ENCODE measurements around the gene PLD6. TPM values are rescaled to one million over a fixed set of nuclear protein-coding genes. Genes with fewer than 3 reads are reported as not detected.
A peak's percentile ranks its signal among the peaks of the same experiment; 100 is the strongest.

The PLD6 gene
- total RNA-seq, 3 donors from 2014 or later (not counting 1 experiment from before 2014, with no cell fraction given): 0.45 to 1.7 (median 0.84) TPM

DNA sequence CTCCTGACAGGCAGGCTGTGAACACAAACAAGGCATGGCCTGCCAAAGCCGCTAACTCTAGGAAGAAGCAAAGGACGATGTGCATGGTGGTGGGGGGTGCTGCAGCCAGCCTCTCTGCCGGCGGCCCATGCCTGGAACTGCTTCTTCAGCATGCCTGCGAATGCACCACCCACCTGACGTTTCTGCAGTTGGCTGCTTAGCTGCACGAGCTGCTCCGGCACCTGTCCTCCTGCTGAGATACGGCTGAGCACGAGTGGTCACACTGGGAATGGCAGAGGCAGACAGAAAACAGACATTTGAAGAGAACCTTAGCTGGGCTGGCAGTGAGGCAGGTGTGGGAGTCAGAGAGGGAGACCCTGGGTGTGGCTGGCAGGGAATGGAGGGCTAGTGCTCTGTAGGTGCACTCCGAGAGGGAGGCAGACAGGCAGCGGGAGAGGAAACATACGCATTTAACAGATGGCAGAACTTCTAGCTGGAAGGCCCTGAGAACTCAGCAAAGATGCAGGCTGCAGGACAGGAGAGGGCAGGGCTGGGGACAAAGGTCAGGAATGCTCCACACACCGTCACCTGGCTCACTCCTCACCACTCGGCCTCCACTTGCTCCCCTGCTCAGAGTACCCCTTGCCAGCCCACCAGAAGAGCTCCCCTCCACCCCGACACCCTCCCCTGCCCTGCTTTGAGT lies 25.6 kb upstream of the PLD6 start:
- no peaks in the 10 kb centered on the region for H3K27me3 ChIP-seq (ENCODE audit: control insufficient read depth, insufficient read depth, low read length)
- H3K27ac ChIP-seq (ENCODE audit: low read length): no peak overlapping the region
- no peak for TF ChIP-seq CTCF (IDR thresholded peaks at IDR 0.05)
- no peak overlapping the region for H3K27ac Mint-ChIP-seq
- peaks cover 17% of the 10 kb centered on the region for H3K4me1 ChIP-seq (ENCODE audit: control insufficient read depth, insufficient read depth, low read length)
- ATAC-seq (no peak), DNase-seq (no peak)
- H3K36me3 ChIP-seq (ENCODE audit: control insufficient read depth, insufficient read depth, low read length): peaks cover 47% of the 10 kb centered on the region
- no peaks in the 10 kb centered on the region for H3K27me3 Mint-ChIP-seq (ENCODE audit: low read depth in 2 of 2)
- H3K36me3 Mint-ChIP-seq: peaks cover 10% of the 10 kb centered on the region
- H3K4me1 Mint-ChIP-seq: peaks cover 23 to 39% of the 10 kb centered on the region in 2 donors
- H3K9me3 ChIP-seq (ENCODE audit: control insufficient read depth, insufficient read depth, low read length): no peaks in the 10 kb centered on the region
- H3K9me3 Mint-ChIP-seq: no peaks in the 10 kb centered on the region
- intact Hi-C loops (cut with micrococcal nuclease): no loop called here
- 97% methylated on average over 16 of the region's 16 CpGs for WGBS (ENCODE audit: insufficient coverage)
- H3K4me3 ChIP-seq (ENCODE audit: low read length): no peak overlapping the region
- H3K4me3 Mint-ChIP-seq: no peak overlapping the region

DNA sequence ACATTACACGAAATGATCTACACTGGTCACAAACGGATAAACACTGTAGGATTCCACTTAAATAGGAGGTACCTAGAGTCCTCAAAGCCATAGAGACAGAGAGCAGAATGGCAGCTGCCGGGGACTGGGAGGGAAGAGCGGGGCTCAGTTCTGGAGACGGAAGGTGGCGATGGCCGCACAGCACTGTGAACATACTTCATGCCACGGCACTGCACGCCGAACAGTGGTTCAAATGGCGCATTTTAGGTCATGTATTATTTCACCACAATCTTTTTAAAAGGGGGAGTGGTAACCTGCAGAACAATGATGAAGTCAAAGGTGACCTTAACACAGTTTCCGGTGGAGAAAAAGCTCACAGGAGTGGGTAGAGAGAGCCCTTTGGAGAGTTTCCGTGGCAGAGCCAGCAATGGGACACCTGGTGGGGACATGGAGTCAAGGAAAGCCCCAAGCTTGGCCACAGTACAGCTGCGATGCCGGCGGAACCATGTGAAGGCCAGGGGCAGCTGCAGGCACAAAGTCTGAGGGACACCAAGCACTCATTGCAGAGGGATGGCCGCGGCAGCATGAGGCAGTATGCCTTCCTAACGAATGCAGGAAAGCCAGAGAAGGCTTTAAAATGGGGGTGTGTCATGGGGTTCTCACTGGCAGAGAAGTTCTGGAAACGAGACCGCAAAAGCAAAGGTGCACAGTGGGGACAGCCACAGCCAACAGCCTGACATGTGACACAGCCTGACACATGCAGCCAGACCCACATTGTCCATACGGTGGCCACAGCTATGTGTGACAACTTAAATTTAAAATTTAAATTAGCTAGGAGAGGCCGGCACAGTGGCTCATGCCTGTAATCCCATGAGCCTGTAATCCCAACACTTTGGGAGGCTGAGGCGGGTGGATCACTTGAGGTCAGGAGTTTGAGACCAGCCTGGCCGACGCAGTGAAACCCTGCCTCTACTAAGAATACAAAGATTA lies 23.6 kb upstream of the PLD6 start:
- TF ChIP-seq CTCF (IDR thresholded peaks at IDR 0.05): no peak

DNA sequence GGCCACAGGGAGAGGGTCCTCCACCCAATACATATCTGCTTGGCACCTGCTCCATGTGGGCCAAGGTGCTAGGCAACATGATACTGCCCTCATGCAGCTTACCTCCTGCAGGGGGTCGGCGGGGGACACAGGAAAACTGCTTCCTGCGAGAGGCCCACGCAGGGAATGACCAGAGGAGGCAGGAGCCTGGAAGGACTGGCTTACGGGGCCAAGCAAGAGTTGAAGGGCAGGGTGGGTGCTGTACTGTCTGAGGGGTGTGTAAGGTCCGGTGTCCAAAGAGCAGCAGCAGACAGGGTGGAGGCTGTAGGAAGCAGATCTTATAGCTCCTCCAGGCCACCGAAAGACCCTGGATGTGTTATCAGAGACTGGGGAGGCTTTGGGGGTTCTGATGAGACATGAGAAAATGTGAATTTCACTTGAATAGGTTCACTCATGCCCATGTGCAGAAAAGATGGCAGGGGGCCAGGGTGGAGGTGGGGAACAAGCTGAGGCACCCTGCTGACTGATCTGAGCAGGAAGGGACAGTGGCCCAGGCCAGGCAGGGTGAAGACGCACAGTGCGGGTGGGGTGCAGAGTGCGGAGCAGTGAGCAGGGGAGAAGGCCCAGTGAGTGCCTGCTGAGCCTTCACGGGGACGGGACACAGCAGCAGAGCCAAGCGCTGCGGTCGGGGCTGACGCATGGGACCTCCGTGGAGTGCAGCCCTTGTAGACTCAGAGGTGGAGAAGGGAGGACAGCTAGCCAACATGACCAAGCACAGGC lies 22.6 kb upstream of the PLD6 start:
- Mint-ChIP-seq H3K4me1 (peaks cover 6 to 21% of the 10 kb centered on the region in 2 donors), H3K36me3 (peaks cover 22% of the 10 kb centered on the region), H3K9me3 (no peaks in the 10 kb centered on the region), H3K4me3 (no peak overlapping the region), H3K27me3 (ENCODE audit: low read depth in 2 of 2) (no peaks in the 10 kb centered on the region), H3K27ac (peak overlapping the region in 1 of 2 donors; percentile 38)
- WGBS (ENCODE audit: insufficient coverage): 96% methylated on average over 17 of the region's 17 CpGs
- DNase-seq (no peak), ATAC-seq (no peak)
- no peaks in the 10 kb centered on the region for H3K27me3 ChIP-seq (ENCODE audit: control insufficient read depth, insufficient read depth, low read length)
- TF ChIP-seq CTCF (IDR thresholded peaks at IDR 0.05): no peak
- no peaks in the 10 kb centered on the region for H3K4me1 ChIP-seq (ENCODE audit: control insufficient read depth, insufficient read depth, low read length)
- H3K9me3 ChIP-seq (ENCODE audit: control insufficient read depth, insufficient read depth, low read length): no peaks in the 10 kb centered on the region
- no peak overlapping the region for H3K27ac ChIP-seq (ENCODE audit: low read length)
- intact Hi-C loops (cut with micrococcal nuclease): no loop called here
- H3K4me3 ChIP-seq (ENCODE audit: low read length): no peak overlapping the region
- peaks cover 76% of the 10 kb centered on the region for H3K36me3 ChIP-seq (ENCODE audit: control insufficient read depth, insufficient read depth, low read length)

More for the DNA sequence above, 23.6 kb upstream of the PLD6 start:
- Mint-ChIP-seq H3K36me3 (peaks cover 19% of the 10 kb centered on the region), H3K27ac (no peak overlapping the region), H3K9me3 (no peaks in the 10 kb centered on the region), H3K27me3 (ENCODE audit: low read depth in 2 of 2) (no peaks in the 10 kb centered on the region), H3K4me3 (no peak overlapping the region), H3K4me1 (peaks cover 6 to 21% of the 10 kb centered on the region in 2 donors)
- intact Hi-C loops (cut with micrococcal nuclease): no loop called here
- Histone ChIP-seq H3K4me1 (ENCODE audit: control insufficient read depth, insufficient read depth, low read length) (no peaks in the 10 kb centered on the region), H3K27me3 (ENCODE audit: control insufficient read depth, insufficient read depth, low read length) (no peaks in the 10 kb centered on the region), H3K36me3 (ENCODE audit: control insufficient read depth, insufficient read depth, low read length) (peaks cover 68% of the 10 kb centered on the region), H3K9me3 (ENCODE audit: control insufficient read depth, insufficient read depth, low read length) (no peaks in the 10 kb centered on the region), H3K27ac (ENCODE audit: low read length) (no peak overlapping the region), H3K4me3 (ENCODE audit: low read length) (no peak overlapping the region)
- DNase-seq: no peak
- ATAC-seq: no peak
- WGBS (ENCODE audit: insufficient coverage): 92% methylated on average over 25 of the region's 26 CpGs

Data from natural killer cell (primary cell).